GM12878 (cell line): ENCODE data around the gene CFAP410.

Experiments
- ATF3 ChIP-seq: IDR thresholded peaks from 2 replicates; pipeline ENCODE4 v1.6.1; 2011; ENCODE audit warnings: low read depth, mild to moderate bottlenecking, low read length, moderate library complexity, borderline replicate concordance; ENCODE audit errors: extremely low read depth
- CTCF ChIP-seq, 3 experiments: IDR thresholded peaks in 2 of 3; conservative IDR thresholded peaks in 1 of 3; 2 replicates each; pipeline ENCODE4 v1.5.1; 2011; ENCODE audit warnings: low read depth in 3 of 3, low read length in 3 of 3, mild to moderate bottlenecking in 3 of 3, control low read depth in 2 of 3, moderate library complexity in 2 of 3, inconsistent platforms in 1 of 3, mixed read lengths in 1 of 3; ENCODE audit not compliant: control insufficient read depth in 2 of 3, insufficient read depth in 1 of 3; ENCODE audit errors: extremely low read depth in 1 of 3
- EP300 ChIP-seq, 2 experiments: fragments of 150-350 bp in 1 of 2; IDR thresholded peaks; 2 replicates each; pipeline ENCODE4 v1.6.1; 2011 to 2012; ENCODE audit warnings: low read depth in 2 of 2, low read length in 2 of 2, borderline replicate concordance in 1 of 2, improper control_type of control experiment in 1 of 2, inconsistent platforms in 1 of 2; ENCODE audit not compliant: control insufficient read depth in 1 of 2
- NR2C2 ChIP-seq: IDR thresholded peaks from 2 replicates; pipeline ENCODE4 v1.6.1; 2011; ENCODE audit warnings: borderline replicate concordance, low read depth; ENCODE audit not compliant: control insufficient read depth, insufficient read length
- PAX8 ChIP-seq: fragments of 450-650 bp; IDR thresholded peaks from 2 replicates; pipeline ENCODE4 v1.6.1; 2017; ENCODE audit warnings: mild to moderate bottlenecking, moderate library complexity
- RBBP5 ChIP-seq: fragments of 200-600 bp; sonication (generic); conservative IDR thresholded peaks from 2 replicates; pipeline ENCODE4 v1.6.1; 2016

- TF ChIP-seq PAX8 (no peak), NR2C2 (no peak), CTCF (IDR thresholded peaks at IDR 0.05 in 2 of 3, conservative IDR thresholded peaks at IDR 0.05 in 1 of 3; ENCODE audit: control insufficient read depth in 2 of 3, extremely low read depth in 1 of 3, insufficient read depth in 1 of 3, low read depth in 3 of 3, low read length in 3 of 3) (no peak), RBBP5 (no peak), EP300 (IDR thresholded peaks at IDR 0.05; ENCODE audit: borderline replicate concordance in 1 of 2, control insufficient read depth in 1 of 2, low read depth in 2 of 2, low read length in 2 of 2) (no peak), ATF3 (no peak)
Observed at GRCh38 chr21:44360159-44360558, 21.0 kb upstream of the CFAP410 start.
